Endothelial cell of umbilical vein (primary cell): Measurements from ENCODE around the gene RNF157. TPM values are rescaled to one million over a fixed set of nuclear protein-coding genes. Genes with fewer than 3 reads are reported as not detected.
A peak's percentile ranks its signal among the peaks of the same experiment; 100 is the strongest.

Experiments used
- BruUV-seq: library from RNA; stranded (reverse); fragments of 400-500 nt; replicated peaks from 2 replicates; lab custom pipeline; 2021; lab: Mats Ljungman, UMichigan
- CTCF ChIA-PET: fragments of 300-600, 350-600 bp; sonication (Branson Sonifier 250); formaldehyde crosslinking; loops from one replicate; lab custom pipeline; 2021; ENCODE audit warnings: antibody characterized with exemption, inconsistent platforms; lab: Charles Lee
- POLR2A ChIA-PET: fragments of 300-600, 350-600 bp; sonication (Branson Sonifier 250); formaldehyde crosslinking; loops from one replicate; lab custom pipeline; 2021; ENCODE audit warnings: antibody characterized with exemption, inconsistent platforms; lab: Charles Lee
- DNase-seq: peaks from one replicate; pipeline ENCODE4 v3.0.0-alpha.2; 2011; ENCODE audit warnings: low read depth, low spot score
- FAIRE-seq: peaks from 2 replicates; lab custom pipeline; 2011; peaks lifted over from hg19 to GRCh38; lab: Jason Lieb, UNC
- H2AFZ ChIP-seq: 2 replicates; pipeline ENCODE4 v1.6.0; 2012; ENCODE audit warnings: low read depth, low read length, control low read depth, inconsistent platforms
- H3K27ac ChIP-seq: 2 replicates; pipeline ENCODE4 v1.5.1; 2011; ENCODE audit warnings: low read depth, mild to moderate bottlenecking, control low read depth, low read length, moderate library complexity; ENCODE audit not compliant: insufficient read depth
- H3K27me3 ChIP-seq, 2 experiments: 2 replicates each; pipeline versions ENCODE4 v1.6.0 to v1.6.1; 2011; ENCODE audit warnings: low read length in 2 of 2, mixed read lengths in 1 of 2; ENCODE audit not compliant: control insufficient read depth in 2 of 2, insufficient read depth in 2 of 2
- H3K36me3 ChIP-seq, 2 experiments: 2 replicates in 1 of 2; 3 replicates in 1 of 2; pipeline ENCODE4 v1.5.1; 2011; ENCODE audit warnings: low read length in 2 of 2, mild to moderate bottlenecking in 1 of 2, moderate library complexity in 1 of 2; ENCODE audit not compliant: control insufficient read depth in 2 of 2, insufficient read depth in 2 of 2; ENCODE audit errors: extremely low read depth in 1 of 2
- H3K4me1 ChIP-seq: 3 replicates; pipeline ENCODE4 v1.5.1; 2011; ENCODE audit warnings: mild to moderate bottlenecking, low read length; ENCODE audit not compliant: control insufficient read depth, insufficient read depth; ENCODE audit errors: extremely low read depth
- H3K4me2 ChIP-seq: 2 replicates; pipeline ENCODE4 v1.6.1; 2011; ENCODE audit warnings: low read length, control low read depth, mixed read lengths; ENCODE audit not compliant: insufficient read depth
- H3K4me3 ChIP-seq, 3 experiments: fragments of 200-600 bp in 1 of 3; sonication (generic), shearing (Covaris generic) in 1 of 3; replicated peaks in 1 of 3; 2 replicates each; pipeline ENCODE4 v1.5.1; 2011 to 2016; ENCODE audit warnings: control low read depth in 3 of 3, low read length in 3 of 3, mild to moderate bottlenecking in 2 of 3, inconsistent platforms in 1 of 3, low read depth in 1 of 3, moderate library complexity in 1 of 3; ENCODE audit not compliant: insufficient read depth in 1 of 3
- H3K79me2 ChIP-seq: 2 replicates; pipeline ENCODE4 v1.6.0; 2012; ENCODE audit warnings: low read length, inconsistent platforms; ENCODE audit not compliant: control insufficient read depth, insufficient read depth
- H3K9ac ChIP-seq: replicated peaks from 2 replicates; pipeline ENCODE3; 2011; ENCODE audit warnings: low read length, control low read depth; ENCODE audit not compliant: insufficient read depth; ENCODE audit errors: extremely low read depth
- H3K9me1 ChIP-seq: replicated peaks from 3 replicates; pipeline ENCODE4 v1.6.0; 2011; ENCODE audit warnings: mild to moderate bottlenecking, low read length; ENCODE audit not compliant: control insufficient read depth, insufficient read depth; ENCODE audit errors: extremely low read depth
- H3K9me3 ChIP-seq: replicated peaks from 2 replicates; pipeline ENCODE4 v1.5.1; 2012; ENCODE audit warnings: low read length, inconsistent platforms; ENCODE audit not compliant: control insufficient read depth, insufficient read depth
- H4K20me1 ChIP-seq: replicated peaks from 2 replicates; pipeline ENCODE3; 2011; ENCODE audit warnings: mild to moderate bottlenecking, low read length; ENCODE audit not compliant: control insufficient read depth, insufficient read depth; ENCODE audit errors: extremely low read depth
- JUN ChIP-seq: IDR thresholded peaks from 2 replicates; pipeline ENCODE4 v1.6.1; 2011; ENCODE audit warnings: borderline replicate concordance, low read depth; ENCODE audit not compliant: insufficient read length, insufficient read depth
- POLR2AphosphoS5 ChIP-seq: IDR thresholded peaks from 2 replicates; pipeline ENCODE4 v1.6.1; 2012; ENCODE audit warnings: low read depth, mild to moderate bottlenecking, control low read depth, low read length, moderate library complexity; ENCODE audit not compliant: insufficient read depth
- dilution Hi-C: fragments of 300-500 bp; cut with MboI; formaldehyde crosslinking; loops from one replicate; pipeline ENCODE4 v1.15.0; 2019; ENCODE audit warnings: low sequenced_read_pairs; ENCODE audit not compliant: extremely low pct_ligation_motif_present
- intact Hi-C: fragments of 100-400 bp; cut with micrococcal nuclease; formaldehyde crosslinking; loops from one replicate; pipeline ENCODE4 v1.10.0; 2022
- polyA plus RNA-seq, 4 experiments: library from polyadenylated mRNA; depleted of rRNA in 3 of 4; stranded (reverse) in 3 of 4; unstranded in 1 of 4; fragments of >200 nt; gene quantifications; 2 replicates each; pipeline versions ENCODE4 v1.2.1 to v1.2.3, GENCODE V29; 2011 to 2012; ENCODE audit warnings: missing spikeins in 1 of 4
- total RNA-seq: library from RNA; stranded (reverse); gene quantifications from 2 replicates; pipeline ENCODE4 v1.2.3, GENCODE V29; 2021

RNF157 gene
- total and polyA plus RNA-seq, 2 donors (not counting 3 experiments of a cell fraction or from before 2014, with no cell fraction given): 0.07 to 0.86 TPM

GRCh38 chr17:76273445-76274111, 33.3 kb upstream of the RNF157 start:
- POLR2A ChIA-PET: interaction anchor here (1.9 kb wide), 1 partner anchor 9 kb away, joined by 4 read pairs; the partner anchor contains the start of gene UBALD2
- no peaks in the 10 kb centered on the region for H3K9me1 ChIP-seq
- no peak overlapping the region for H3K9ac ChIP-seq
- dilution Hi-C loops (no loop called here), intact Hi-C loops (loop anchor here (10.0 kb wide), 1 partner anchor 259 kb away; no protein-coding TSS in a partner anchor)
- H3K9me3 ChIP-seq: no peaks in the 10 kb centered on the region
- no peak overlapping the region for H3K4me2 ChIP-seq
- TF ChIP-seq JUN: no peak
- no TSS peak for BruUV-seq
- no peaks in the 10 kb centered on the region for H3K4me1 ChIP-seq
- H4K20me1 ChIP-seq: no peaks in the 10 kb centered on the region
- no peak for FAIRE-seq
- no peak overlapping the region for H2AFZ ChIP-seq
- CTCF ChIA-PET: interaction anchor here (1.0 to 14.1 kb wide), 5 partner anchors 17 to 152 kb away, joined by 3 to 320 read pairs (median 5); no protein-coding TSS in a partner anchor
- peaks cover 9% of the 10 kb centered on the region for H3K79me2 ChIP-seq
- no peak overlapping the region for H3K27ac ChIP-seq
- DNase-seq: no peak
- H3K4me3 ChIP-seq: no peak overlapping the region
- H3K27me3 ChIP-seq: no peaks in the 10 kb centered on the region
- peaks cover 0 to 8% of the 10 kb centered on the region in 2 experiments for H3K36me3 ChIP-seq

DNA sequence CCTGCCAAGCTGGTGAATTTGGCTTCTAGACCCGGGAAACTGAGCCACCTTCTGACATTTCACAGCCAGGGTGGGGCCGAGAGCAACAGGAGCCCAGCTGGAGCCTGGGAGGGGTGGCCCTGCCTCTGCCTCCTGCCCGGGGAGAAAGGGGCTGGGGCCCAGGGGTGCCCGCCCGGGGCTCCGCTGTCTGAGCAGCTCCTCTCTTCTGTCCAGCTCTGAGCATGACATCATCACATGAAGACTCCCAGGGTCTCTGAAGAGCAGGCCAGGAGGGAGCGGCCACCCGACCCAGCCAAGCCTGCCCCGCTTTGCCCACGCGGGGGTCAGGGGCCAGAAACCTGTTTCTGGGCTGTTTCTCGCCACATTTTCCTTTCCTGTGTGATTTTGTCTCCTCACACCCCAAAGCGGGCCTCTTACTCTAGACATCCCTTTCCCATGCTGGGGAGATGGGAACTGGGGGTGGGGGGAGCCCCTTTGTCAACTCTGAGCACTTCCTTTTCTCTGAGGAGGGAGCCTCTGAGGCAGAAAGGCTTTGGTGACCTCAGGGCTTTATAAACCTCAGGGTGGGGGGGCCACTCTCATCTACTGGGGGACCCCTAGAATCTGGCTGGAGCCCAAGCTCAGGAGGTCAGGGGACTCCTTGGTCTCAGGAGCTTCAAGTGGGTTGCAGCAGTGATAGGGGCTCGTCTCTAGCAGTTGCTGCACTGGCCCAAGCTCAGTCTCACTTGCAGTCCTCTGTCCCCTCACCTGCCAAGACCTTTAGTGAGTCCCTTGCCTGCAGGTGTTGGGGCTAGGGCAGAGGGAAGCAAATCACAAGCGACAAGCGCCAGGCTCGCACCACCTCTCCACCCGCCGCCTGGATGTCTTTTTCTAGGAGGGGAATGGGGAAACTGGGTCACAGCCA, 32.5 kb upstream of the RNF157 start:
- DNase-seq: no peak
- dilution Hi-C loops: no loop called here

More for the DNA sequence above, 32.5 kb upstream of the RNF157 start:
- no peaks in the 10 kb centered on the region for H3K9me1 ChIP-seq
- no peak overlapping the region for H3K4me3 ChIP-seq
- H2AFZ ChIP-seq: no peak overlapping the region
- ChIA-PET POLR2A (no interaction called here), CTCF (interaction anchor here (0.7 to 14.1 kb wide), 2 partner anchors 25 to 151 kb away, joined by 3 to 320 read pairs; no protein-coding TSS in a partner anchor)
- no peak overlapping the region for H3K9ac ChIP-seq
- intact Hi-C loops: loop anchor here (10.0 kb wide), 1 partner anchor 258 kb away; no protein-coding TSS in a partner anchor
- peaks cover 5% of the 10 kb centered on the region for H3K4me1 ChIP-seq
- FAIRE-seq: no peak
- H4K20me1 ChIP-seq: no peaks in the 10 kb centered on the region
- H3K27me3 ChIP-seq: no peaks in the 10 kb centered on the region
- H3K79me2 ChIP-seq: peaks cover 17% of the 10 kb centered on the region
- TF ChIP-seq JUN (no peak), POLR2AphosphoS5 (peak; percentile 2)
- no peak overlapping the region for H3K27ac ChIP-seq
- no peaks in the 10 kb centered on the region for H3K9me3 ChIP-seq
- peaks cover 0 to 8% of the 10 kb centered on the region in 2 experiments for H3K36me3 ChIP-seq
- BruUV-seq: no TSS peak
- no peak overlapping the region for H3K4me2 ChIP-seq
